HepG2 (cell line): ENCODE measurements around the gene GLIS1. TPM values are rescaled to one million over a fixed set of nuclear protein-coding genes. Genes with fewer than 3 reads are reported as not detected.
A peak's percentile ranks its signal among the peaks of the same experiment; 100 is the strongest.

Experiments
- MBD4 ChIP-seq: IDR thresholded peaks from 2 replicates; pipeline ENCODE4 v1.6.1; 2012; ENCODE audit warnings: low read length, inconsistent platforms, borderline replicate concordance
- MTF2 ChIP-seq: sonication (generic); formaldehyde crosslinking; IDR thresholded peaks from 2 replicates; pipeline ENCODE4 v1.5.0; 2020; ENCODE audit warnings: missing genetic modification reagents, borderline replicate concordance
- NR2F1 ChIP-seq, 2 experiments: fragments of 450-650 bp in 1 of 2; formaldehyde crosslinking in 1 of 2; IDR thresholded peaks; 2 replicates each; pipeline versions ENCODE4 v1.5.0 to v1.6.1; 2016 to 2020; ENCODE audit warnings: mild to moderate bottlenecking in 1 of 2, missing compliant biosample characterization in 1 of 2, missing genetic modification reagents in 1 of 2, moderate library complexity in 1 of 2
- SNAI1 ChIP-seq: sonication (generic); formaldehyde crosslinking; IDR thresholded peaks from 2 replicates; pipeline ENCODE4 v1.5.0; 2020; ENCODE audit warnings: mild to moderate bottlenecking, missing genetic modification reagents, borderline replicate concordance
- ZNF609 ChIP-seq: sonication (generic); formaldehyde crosslinking; IDR thresholded peaks from 2 replicates; pipeline ENCODE4 v1.4.0; 2020; ENCODE audit warnings: mild to moderate bottlenecking, missing genetic modification reagents, borderline replicate concordance
- ZNF687 ChIP-seq: sonication (generic); formaldehyde crosslinking; IDR thresholded peaks from 2 replicates; pipeline ENCODE4 v1.5.1; 2020; ENCODE audit warnings: mild to moderate bottlenecking, missing genetic modification reagents, moderate library complexity
- ZNF883 ChIP-seq: sonication (generic); formaldehyde crosslinking; IDR thresholded peaks from 2 replicates; pipeline ENCODE4 v1.5.1; 2020; ENCODE audit warnings: mild to moderate bottlenecking, missing genetic modification reagents; ENCODE audit errors: not compliant biosample characterization
- polyA plus RNA-seq, 8 experiments: library from polyadenylated mRNA; depleted of rRNA in 3 of 8; stranded (reverse) in 7 of 8; unstranded in 1 of 8; fragments of >200 nt; fragmentation: Illumina TruSeq in 4 of 8; extraction: Trizol in 4 of 8; gene quantifications; 2 replicates each; pipeline versions ENCODE4 v1.2.1 to v1.2.3, GENCODE V29; 2011 to 2016; ENCODE audit warnings: low read depth in 4 of 8, missing spikeins in 1 of 8, mixed read lengths in 1 of 8; ENCODE audit not compliant: insufficient read depth in 1 of 8
- total RNA-seq, 5 experiments: library from RNA; depleted of rRNA; stranded (reverse); fragments of >200 nt; fragmentation: Illumina TruSeq; extraction: Trizol; gene quantifications; 2 replicates each; pipeline ENCODE4 v1.2.3, GENCODE V29; 2016; ENCODE audit warnings: low read depth in 1 of 5

GLIS1 gene
- total and polyA plus RNA-seq, 2 of the 13 experiments (the other 11 are each of a cell fraction or from before 2014, with no cell fraction given) = 0.03 TPM; not detected in 1

- TF ChIP-seq ZNF609 (CRISPR knock-in tag) (no peak), NR2F1 (CRISPR knock-in tag; IDR thresholded peaks at IDR 0.05) (no peak), MBD4 (no peak), ZNF883 (CRISPR knock-in tag) (peak; percentile 41), ZNF687 (CRISPR knock-in tag) (peak; percentile 44; the same call in 1 of the 2 replicates), MTF2 (peak; percentile 55; the same call in 1 of the 2 replicates), SNAI1 (CRISPR knock-in tag) (no peak)
Measured at GRCh38 chr1:53738205-53739108, 507 bp downstream of the GLIS1 start (continued).
